ENCODE results near the gene BEND7.
"Not testable (repeated sequence)": the region's sequence is repeated elsewhere in the genome, so short reads cannot be mapped to it uniquely, and the experiment has no call there.

BEND7 gene

GRCh38 chr10:13475124-13475523 lies 53.7 kb downstream of the BEND7 start:
- no peak for DNase-seq

- DNase-seq: no peak
Measured at GRCh38 chr10:13473986-13474385, 54.8 kb downstream of the BEND7 start.

- DNase-seq: no peak
Measured at GRCh38 chr10:13472359-13472758, 56.5 kb downstream of the BEND7 start.

GRCh38 chr10:13470270-13470669 lies 58.5 kb downstream of the BEND7 start:
- no peak for DNase-seq

- DNase-seq: no peak
Measured at GRCh38 chr10:13462551-13462950, 66.3 kb downstream of the BEND7 start.

GRCh38 chr10:13458687-13459012 lies 70.2 kb downstream of the BEND7 start:
- no peak for DNase-seq

- DNase-seq: no peak
Measured at GRCh38 chr10:13457958-13458686, 70.7 kb downstream of the BEND7 start.

GRCh38 chr10:13453896-13454295 lies 74.9 kb downstream of the BEND7 start:
- DNase-seq: peak in 1 of 5 donors; percentile 31

GRCh38 chr10:13450069-13450468 lies 78.7 kb downstream of the BEND7 start:
- no peak for DNase-seq

GRCh38 chr10:13449296-13449695 lies 79.5 kb downstream of the BEND7 start:
- no peak for DNase-seq

- no peak for DNase-seq
Measured at GRCh38 chr10:13448216-13448615, 80.6 kb downstream of the BEND7 start.

- no peak for DNase-seq
Measured at GRCh38 chr10:13445656-13446400, 83.0 kb downstream of the BEND7 start.

GRCh38 chr10:13441476-13441875 lies 87.3 kb downstream of the BEND7 start:
- DNase-seq: no peak

GRCh38 chr10:13440185-13441061 lies 88.4 kb downstream of the BEND7 start:
- peak; percentile 19 to 57 (median 55) for DNase-seq

GRCh38 chr10:13439313-13440184 lies 89.3 kb downstream of the BEND7 start:
- DNase-seq: no peak

GRCh38 chr10:13437026-13437555 lies 91.7 kb downstream of the BEND7 start:
- no peak for DNase-seq

GRCh38 chr10:13427943-13428342 lies 100.9 kb downstream of the BEND7 start:
- DNase-seq: not testable (repeated sequence)

- no peak for DNase-seq
Measured at GRCh38 chr10:13425397-13425796, 103.4 kb downstream of the BEND7 start.

- DNase-seq: no peak
Measured at GRCh38 chr10:13422800-13423199, 106.0 kb downstream of the BEND7 start.

GRCh38 chr10:13421382-13421917 lies 107.4 kb downstream of the BEND7 start:
- DNase-seq: no peak

GRCh38 chr10:13420532-13421307 lies 108.1 kb downstream of the BEND7 start:
- no peak for DNase-seq

All from T-helper 1 cell (primary cell).